WTC11 (cell line): Measurements from ENCODE around the gene MGAT4A. TPM values are rescaled to one million over a fixed set of nuclear protein-coding genes. Genes with fewer than 3 reads are reported as not detected.
"Not testable (repeated sequence)": the region's sequence is repeated elsewhere in the genome, so short reads cannot be mapped to it uniquely, and the experiment has no call there.

Source experiments
- ATAC-seq: fragments of 200-7000 bp; cut with Tn5 transposase; 2 replicates; pipeline ENCODE4 v1.10.0; 2021; ENCODE audit warnings: mild to moderate bottlenecking, moderate library complexity
- CTCF ChIA-PET: fragments of 300-600 bp; sonication (Branson Sonifier 250); formaldehyde crosslinking; loops from one replicate; lab custom pipeline; 2021; ENCODE audit warnings: antibody characterized with exemption; lab: Charles Lee
- POLR2A ChIA-PET: fragments of 350-600 bp; sonication (Branson Sonifier 250); formaldehyde crosslinking; loops from one replicate; lab custom pipeline; 2021; ENCODE audit warnings: antibody characterized with exemption; lab: Charles Lee
- DNase-seq: peaks from one replicate; pipeline ENCODE4 v3.0.0; 2021; ENCODE audit warnings: low spot score
- H3K27ac Mint-ChIP-seq: 2 replicates; pipeline ENCODE4 v1.8.0; 2021; ENCODE audit warnings: mixed read lengths
- H3K27me3 Mint-ChIP-seq: 2 replicates; pipeline ENCODE4 v1.8.0; 2021; ENCODE audit warnings: low read depth, mild to moderate bottlenecking, moderate library complexity, mixed read lengths
- H3K36me3 Mint-ChIP-seq: 2 replicates; pipeline ENCODE4 v1.8.0; 2021; ENCODE audit warnings: mixed read lengths
- H3K4me1 Mint-ChIP-seq: 2 replicates; pipeline ENCODE4 v1.8.0; 2022; ENCODE audit warnings: mixed read lengths
- H3K4me3 Mint-ChIP-seq: 2 replicates; pipeline ENCODE4 v1.8.0; 2021; ENCODE audit warnings: mild to moderate bottlenecking, moderate library complexity, mixed read lengths
- H3K9me3 Mint-ChIP-seq: 2 replicates; pipeline ENCODE4 v1.8.0; 2021; ENCODE audit warnings: mixed read lengths
- ATF3 ChIP-seq: sonication (generic); formaldehyde crosslinking; conservative IDR thresholded peaks from 2 replicates; pipeline ENCODE4 v1.8.1; 2022; ENCODE audit warnings: mild to moderate bottlenecking, missing genetic modification reagents
- CREB1 ChIP-seq: sonication (generic); formaldehyde crosslinking; IDR thresholded peaks from 2 replicates; pipeline ENCODE4 v1.8.0; 2023; ENCODE audit warnings: mild to moderate bottlenecking, missing genetic modification reagents
- ELF4 ChIP-seq: sonication (generic); formaldehyde crosslinking; IDR thresholded peaks from 2 replicates; pipeline ENCODE4 v1.8.1; 2022; ENCODE audit warnings: low read depth, mild to moderate bottlenecking, moderate library complexity, missing genetic modification reagents
- EMX1 ChIP-seq: fragments of 250-450 bp; sonication (Bioruptor Pico); IDR thresholded peaks from 2 replicates; pipeline ENCODE4 v1.8.0; 2021; ENCODE audit warnings: mild to moderate bottlenecking
- GABPB1 ChIP-seq: sonication (generic); formaldehyde crosslinking; IDR thresholded peaks from 2 replicates; pipeline ENCODE4 v1.8.1; 2023; ENCODE audit warnings: mild to moderate bottlenecking, missing genetic modification reagents
- IRF2 ChIP-seq: sonication (generic); formaldehyde crosslinking; IDR thresholded peaks from 2 replicates; pipeline ENCODE4 v1.8.0; 2022; ENCODE audit warnings: low read depth, missing genetic modification reagents, borderline replicate concordance
- MAX ChIP-seq: sonication (generic); formaldehyde crosslinking; IDR thresholded peaks from 2 replicates; pipeline ENCODE4 v1.8.0; 2022; ENCODE audit warnings: mild to moderate bottlenecking, missing genetic modification reagents
- MLX ChIP-seq: sonication (generic); formaldehyde crosslinking; IDR thresholded peaks from 2 replicates; pipeline ENCODE4 v1.8.1; 2023; ENCODE audit warnings: mild to moderate bottlenecking, missing genetic modification reagents, moderate library complexity
- MXD4 ChIP-seq: fragments of 250-450 bp; sonication (Bioruptor Pico); IDR thresholded peaks from 2 replicates; pipeline ENCODE4 v1.8.0; 2021; ENCODE audit warnings: mild to moderate bottlenecking, moderate library complexity, borderline replicate concordance
- NFE2L1 ChIP-seq: sonication (generic); formaldehyde crosslinking; IDR thresholded peaks from 2 replicates; pipeline ENCODE4 v1.8.1; 2023; ENCODE audit warnings: missing genetic modification reagents
- NFYB ChIP-seq: sonication (generic); formaldehyde crosslinking; conservative IDR thresholded peaks from 2 replicates; pipeline ENCODE4 v1.8.0; 2022; ENCODE audit warnings: low read depth, missing genetic modification reagents
- NR1H2 ChIP-seq: sonication (generic); formaldehyde crosslinking; IDR thresholded peaks from 2 replicates; pipeline ENCODE4 v1.9.0; 2021; ENCODE audit warnings: mild to moderate bottlenecking, moderate library complexity, missing genetic modification reagents
- PREB ChIP-seq: sonication (generic); formaldehyde crosslinking; IDR thresholded peaks from 2 replicates; pipeline ENCODE4 v1.8.1; 2022; ENCODE audit warnings: mild to moderate bottlenecking, missing genetic modification reagents, moderate library complexity, borderline replicate concordance
- SP1 ChIP-seq: sonication (generic); formaldehyde crosslinking; conservative IDR thresholded peaks from 2 replicates; pipeline ENCODE4 v1.8.1; 2022; ENCODE audit warnings: missing genetic modification reagents
- STAT6 ChIP-seq: sonication (generic); formaldehyde crosslinking; conservative IDR thresholded peaks from 2 replicates; pipeline ENCODE4 v1.8.1; 2023; ENCODE audit warnings: mild to moderate bottlenecking, low read depth, missing genetic modification reagents, moderate library complexity
- ZBTB21 ChIP-seq: sonication (generic); formaldehyde crosslinking; IDR thresholded peaks from 2 replicates; pipeline ENCODE4 v1.8.1; 2023; ENCODE audit warnings: mild to moderate bottlenecking, missing genetic modification reagents, borderline replicate concordance
- ZNF138 ChIP-seq: sonication (generic); formaldehyde crosslinking; conservative IDR thresholded peaks from 2 replicates; pipeline ENCODE4 v1.8.1; 2022; ENCODE audit warnings: mild to moderate bottlenecking, moderate library complexity, missing genetic modification reagents
- ZNF317 ChIP-seq: sonication (generic); formaldehyde crosslinking; IDR thresholded peaks from 2 replicates; pipeline ENCODE4 v1.8.1; 2023; ENCODE audit warnings: low read depth, mild to moderate bottlenecking, moderate library complexity, missing genetic modification reagents, borderline replicate concordance
- ZNF423 ChIP-seq: fragments of 250-450 bp; sonication (Bioruptor Pico); IDR thresholded peaks from 2 replicates; pipeline ENCODE4 v2.1.2; 2022; ENCODE audit warnings: mild to moderate bottlenecking, moderate library complexity
- ZSCAN18 ChIP-seq: fragments of 250-450 bp; sonication (Bioruptor Pico); IDR thresholded peaks from 2 replicates; pipeline ENCODE4 v2.1.2; 2022; ENCODE audit warnings: mild to moderate bottlenecking, moderate library complexity
- total RNA-seq: library from RNA; stranded (reverse); gene quantifications from 3 replicates; pipeline ENCODE4 v1.2.3, GENCODE V29; 2021

The MGAT4A gene
- total RNA-seq, 1 experiment from 2014 or later = 6.7 TPM

- H3K9me3 Mint-ChIP-seq = peaks cover 3% of the 10 kb centered on the region
- ChIA-PET CTCF (interaction anchor here (0.6 to 0.7 kb wide), 3 partner anchors 48 to 287 kb away, joined by 3 to 4 read pairs (median 3); no protein-coding TSS in a partner anchor), POLR2A (interaction anchor here (0.6 kb wide), 1 partner anchor 130 kb away, joined by 3 read pairs; no protein-coding TSS in a partner anchor)
- no peak for TF ChIP-seq NFYB (CRISPR knock-in tag)
- no peak for TF ChIP-seq NR1H2 (CRISPR knock-in tag)
- no peak for TF ChIP-seq ZBTB21
- TF ChIP-seq MLX (CRISPR knock-in tag) = no peak
- TF ChIP-seq GABPB1 (CRISPR knock-in tag) = no peak
- TF ChIP-seq SP1 (CRISPR knock-in tag) = no peak
- TF ChIP-seq MAX (CRISPR knock-in tag) = no peak
- no peak for TF ChIP-seq ZNF138 (CRISPR knock-in tag)
- TF ChIP-seq CREB1 (CRISPR knock-in tag) = no peak
- no peak for TF ChIP-seq NFE2L1 (CRISPR knock-in tag)
- no peak for TF ChIP-seq ZSCAN18
- no peak for TF ChIP-seq MXD4 (CRISPR knock-in tag)
- TF ChIP-seq IRF2 = no peak
- no peak for TF ChIP-seq ZNF423
- TF ChIP-seq STAT6 (CRISPR knock-in tag) = no peak
- TF ChIP-seq PREB = no peak
- TF ChIP-seq ELF4 (CRISPR knock-in tag) = no peak
- no peak for TF ChIP-seq ATF3
- no peak for TF ChIP-seq ZNF317 (CRISPR knock-in tag)
- no peak for TF ChIP-seq EMX1 (CRISPR knock-in tag)
- H3K4me1 Mint-ChIP-seq = no peaks in the 10 kb centered on the region
- DNase-seq (no peak), ATAC-seq (no peak)
- peaks cover 36% of the 10 kb centered on the region for H3K36me3 Mint-ChIP-seq
- no peaks in the 10 kb centered on the region for H3K27me3 Mint-ChIP-seq
- no peak overlapping the region for H3K27ac Mint-ChIP-seq
- no peak overlapping the region for H3K4me3 Mint-ChIP-seq
Observed at GRCh38 chr2:98598781-98599428, 132.0 kb downstream of the MGAT4A start.

GRCh38 chr2:98594665-98595064 is 136.3 kb downstream of the MGAT4A start:
- CTCF ChIA-PET, ATAC-seq: not testable (repeated sequence)
- H3K36me3 Mint-ChIP-seq = peaks cover 26% of the 10 kb centered on the region

More at GRCh38 chr2:98594665-98595064, 136.3 kb downstream of the MGAT4A start:
- H3K27ac Mint-ChIP-seq, POLR2A ChIA-PET, DNase-seq, H3K27me3 Mint-ChIP-seq, H3K9me3 Mint-ChIP-seq, H3K4me3 Mint-ChIP-seq, H3K4me1 Mint-ChIP-seq: not testable (repeated sequence)
